Tibial artery (tissue), 4 donors: ENCODE data around the gene ZC3HAV1.
A peak's percentile ranks its signal among the peaks of the same experiment; 100 is the strongest.

Experiments
- DNase-seq, 2 donors: peaks; one replicate each; pipeline ENCODE4 v3.0.0-alpha.2; 2019
- H3K27ac ChIP-seq, 2 donors: fragments of 200-600 bp; sonication (generic) in 1 of 2; 1 replicate in 1 of 2; 2 replicates in 1 of 2; pipeline ENCODE4 v1.5.1; 2018 to 2019; ENCODE audit warnings: mild to moderate bottlenecking in 1 of 2
- H3K27me3 ChIP-seq, 2 donors: fragments of 200-600 bp; sonication (generic) in 1 of 2; one replicate each; pipeline versions ENCODE4 v1.5.1 to v1.6.0; 2016 to 2019
- H3K36me3 ChIP-seq, 3 donors: fragments of 200-600 bp; sonication (generic) in 2 of 3; one replicate each; pipeline ENCODE4 v1.5.1; 2016 to 2019; ENCODE audit warnings: mild to moderate bottlenecking in 2 of 3
- H3K4me1 ChIP-seq, 4 donors: fragments of 200-600 bp; sonication (generic) in 2 of 4; 1 replicate in 3 of 4; 2 replicates in 1 of 4; pipeline ENCODE4 v1.5.1; 2016 to 2019
- H3K4me3 ChIP-seq, 2 donors: fragments of 200-600 bp; sonication (generic) in 1 of 2; 1 replicate in 1 of 2; 2 replicates in 1 of 2; pipeline ENCODE4 v1.5.1; 2018 to 2019; ENCODE audit warnings: mild to moderate bottlenecking in 2 of 2
- H3K9me3 ChIP-seq, 3 donors: fragments of 200-600 bp; sonication (generic) in 1 of 3; one replicate each; pipeline ENCODE4 v1.5.1; 2016 to 2019
- intact Hi-C: fragments of 100-400 bp; cut with DNase I; formaldehyde crosslinking; loops from one replicate; pipeline ENCODE4 v1.15.0; 2023; ENCODE audit warnings: low total_unique reads
- TF ChIP-seq, protein P1 (sequence below), 2 experiments: fragments of 200-600 bp in 1 of 2; fragments of 450-650 bp in 1 of 2; IDR thresholded peaks; one replicate each; pipeline ENCODE4 v1.5.1; 2017 to 2019; ENCODE audit warnings: antibody characterized with exemption in 2 of 2, mild to moderate bottlenecking in 1 of 2, moderate library complexity in 1 of 2

The ZC3HAV1 gene

DNA sequence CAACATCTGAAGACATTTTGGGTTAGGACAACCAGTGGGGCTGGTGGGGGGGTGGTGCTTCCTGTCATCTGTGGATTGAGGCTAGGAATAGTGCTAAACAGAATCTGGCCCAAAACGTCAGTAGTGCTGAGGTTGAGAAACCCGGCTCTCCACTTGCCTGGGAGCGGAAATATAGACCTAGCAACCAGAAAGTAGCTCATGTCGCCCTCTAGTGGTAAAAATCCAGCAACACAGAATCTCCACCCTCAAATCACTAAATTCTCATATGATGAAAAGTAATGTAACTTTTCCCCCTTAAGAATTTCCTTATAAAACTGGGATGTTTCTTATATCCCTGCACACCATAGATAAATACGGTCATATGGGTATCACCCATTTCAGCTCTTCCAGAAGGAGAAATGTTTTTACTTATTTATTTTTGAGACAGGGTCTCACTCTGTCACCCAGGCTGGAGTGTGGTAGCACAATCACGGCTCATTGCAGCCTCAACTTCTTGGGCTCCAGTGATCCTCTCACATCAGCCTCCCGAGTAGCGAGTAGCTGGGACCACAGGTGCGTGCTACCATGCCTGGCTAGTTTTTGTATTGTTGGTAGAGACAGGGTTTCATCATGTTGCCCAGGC lies 34.4 kb downstream of the ZC3HAV1 start:
- H3K9me3 ChIP-seq, result no peaks in the 10 kb centered on the region
- peak overlapping the region; percentile 31 to 53 for H3K27ac ChIP-seq
- no peak overlapping the region for H3K4me3 ChIP-seq
- DNase-seq, result peak; percentile 71 to 81
- H3K4me1 ChIP-seq, result peaks cover 0 to 3% (median 1%) of the 10 kb centered on the region in 4 donors
- intact Hi-C loops, result loop anchor here (10.0 kb wide), 1 partner anchor 190 kb away; no protein-coding TSS in a partner anchor
- no peaks in the 10 kb centered on the region for H3K27me3 ChIP-seq
- TF ChIP-seq, protein P1, sequence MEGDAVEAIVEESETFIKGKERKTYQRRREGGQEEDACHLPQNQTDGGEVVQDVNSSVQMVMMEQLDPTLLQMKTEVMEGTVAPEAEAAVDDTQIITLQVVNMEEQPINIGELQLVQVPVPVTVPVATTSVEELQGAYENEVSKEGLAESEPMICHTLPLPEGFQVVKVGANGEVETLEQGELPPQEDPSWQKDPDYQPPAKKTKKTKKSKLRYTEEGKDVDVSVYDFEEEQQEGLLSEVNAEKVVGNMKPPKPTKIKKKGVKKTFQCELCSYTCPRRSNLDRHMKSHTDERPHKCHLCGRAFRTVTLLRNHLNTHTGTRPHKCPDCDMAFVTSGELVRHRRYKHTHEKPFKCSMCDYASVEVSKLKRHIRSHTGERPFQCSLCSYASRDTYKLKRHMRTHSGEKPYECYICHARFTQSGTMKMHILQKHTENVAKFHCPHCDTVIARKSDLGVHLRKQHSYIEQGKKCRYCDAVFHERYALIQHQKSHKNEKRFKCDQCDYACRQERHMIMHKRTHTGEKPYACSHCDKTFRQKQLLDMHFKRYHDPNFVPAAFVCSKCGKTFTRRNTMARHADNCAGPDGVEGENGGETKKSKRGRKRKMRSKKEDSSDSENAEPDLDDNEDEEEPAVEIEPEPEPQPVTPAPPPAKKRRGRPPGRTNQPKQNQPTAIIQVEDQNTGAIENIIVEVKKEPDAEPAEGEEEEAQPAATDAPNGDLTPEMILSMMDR (IDR thresholded peaks at IDR 0.05), result peak; percentile 69 to 84
- peaks cover 53 to 78% (median 65%) of the 10 kb centered on the region in 3 donors for H3K36me3 ChIP-seq

DNA sequence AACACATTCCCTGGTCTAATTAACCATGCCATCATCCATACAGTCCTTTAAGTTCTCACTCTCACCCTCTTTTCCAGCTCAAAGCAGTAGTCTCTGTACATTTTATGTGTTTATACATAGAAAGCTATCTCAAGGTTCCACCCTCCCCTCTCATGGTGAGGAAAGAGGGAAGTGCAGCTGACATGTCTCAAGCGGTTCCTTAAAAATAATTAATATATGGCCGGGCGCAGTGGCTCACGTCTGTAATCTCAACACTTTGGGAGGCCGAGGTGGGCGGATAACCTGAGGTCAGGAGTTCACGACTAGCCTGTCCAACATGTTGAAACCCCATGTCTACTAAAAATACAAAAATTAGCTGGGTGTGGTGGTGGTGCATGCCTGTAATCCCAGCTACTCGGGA lies 36.7 kb downstream of the ZC3HAV1 start:
- Histone ChIP-seq H3K27ac (no peak overlapping the region), H3K4me1 (peaks cover 0 to 3% (median 1%) of the 10 kb centered on the region in 4 donors), H3K4me3 (no peak overlapping the region), H3K36me3 (peaks cover 45 to 77% (median 59%) of the 10 kb centered on the region in 3 donors), H3K27me3 (no peaks in the 10 kb centered on the region), H3K9me3 (no peaks in the 10 kb centered on the region)
- DNase-seq, result no peak
- TF ChIP-seq, protein P1 (IDR thresholded peaks at IDR 0.05), result no peak
- intact Hi-C loops, result loop anchor here (10.0 kb wide), 1 partner anchor 188 kb away; no protein-coding TSS in a partner anchor

GRCh38 chr7:139071680-139072079 lies 37.8 kb downstream of the ZC3HAV1 start:
- intact Hi-C loops, result loop anchor here (10.0 kb wide), 1 partner anchor 187 kb away; no protein-coding TSS in a partner anchor
- H3K27me3 ChIP-seq, result no peaks in the 10 kb centered on the region
- H3K4me1 ChIP-seq, result peaks cover 0 to 3% (median 1%) of the 10 kb centered on the region in 4 donors
- no peak overlapping the region for H3K4me3 ChIP-seq
- TF ChIP-seq, protein P1 (IDR thresholded peaks at IDR 0.05), result no peak
- H3K36me3 ChIP-seq, result peaks cover 41 to 77% (median 59%) of the 10 kb centered on the region in 3 donors
- no peaks in the 10 kb centered on the region for H3K9me3 ChIP-seq
- DNase-seq, result no peak
- H3K27ac ChIP-seq, result no peak overlapping the region

GRCh38 chr7:139068544-139069399 lies 40.7 kb downstream of the ZC3HAV1 start:
- TF ChIP-seq, protein P1 (IDR thresholded peaks at IDR 0.05), result no peak
- intact Hi-C loops, result no loop called here
- Histone ChIP-seq H3K9me3 (no peaks in the 10 kb centered on the region), H3K27me3 (no peaks in the 10 kb centered on the region), H3K36me3 (peaks cover 49 to 94% (median 67%) of the 10 kb centered on the region in 3 donors), H3K4me1 (no peaks in the 10 kb centered on the region), H3K4me3 (no peak overlapping the region), H3K27ac (no peak overlapping the region)
- DNase-seq, result no peak

GRCh38 chr7:139066315-139066714 lies 43.2 kb downstream of the ZC3HAV1 start:
- no peaks in the 10 kb centered on the region for H3K9me3 ChIP-seq
- peaks cover 36 to 90% (median 55%) of the 10 kb centered on the region in 3 donors for H3K36me3 ChIP-seq
- TF ChIP-seq, protein P1 (IDR thresholded peaks at IDR 0.05), result no peak
- H3K4me1 ChIP-seq, result no peaks in the 10 kb centered on the region
- intact Hi-C loops, result no loop called here
- no peak overlapping the region for H3K4me3 ChIP-seq
- no peaks in the 10 kb centered on the region for H3K27me3 ChIP-seq
- H3K27ac ChIP-seq, result no peak overlapping the region
- DNase-seq, result no peak
